Lung microvascular endothelial cell (primary cell): ENCODE data around the gene ADSS1. TPM values are rescaled to one million over a fixed set of nuclear protein-coding genes. Genes with fewer than 3 reads are reported as not detected.
"Not testable (repeated sequence)": the region's sequence is repeated elsewhere in the genome, so short reads cannot be mapped to it uniquely, and the experiment has no call there.

Experiments used
- DNase-seq, 2 donors: peaks; one replicate each; pipeline versions ENCODE4 v3.0.0 to v3.0.0-alpha.2; 2010; ENCODE audit warnings: low read depth in 2 of 2
- total RNA-seq: library from RNA; depleted of rRNA; stranded (reverse); fragments of >200 nt; gene quantifications from 2 replicates; pipeline ENCODE4 v1.2.1, GENCODE V29; 2014

Gene ADSS1
- total RNA-seq, 1 donor from 2014 or later, result 1.8 TPM

- no peak for DNase-seq
Observed at GRCh38 chr14:104717137-104717536, 6.9 kb upstream of the ADSS1 start.

GRCh38 chr14:104717646-104718045, 6.4 kb upstream of the ADSS1 start:
- no peak for DNase-seq

- DNase-seq, result no peak
Observed at GRCh38 chr14:104718147-104718546, 5.9 kb upstream of the ADSS1 start.

GRCh38 chr14:104718871-104719270, 5.2 kb upstream of the ADSS1 start:
- no peak for DNase-seq

DNA sequence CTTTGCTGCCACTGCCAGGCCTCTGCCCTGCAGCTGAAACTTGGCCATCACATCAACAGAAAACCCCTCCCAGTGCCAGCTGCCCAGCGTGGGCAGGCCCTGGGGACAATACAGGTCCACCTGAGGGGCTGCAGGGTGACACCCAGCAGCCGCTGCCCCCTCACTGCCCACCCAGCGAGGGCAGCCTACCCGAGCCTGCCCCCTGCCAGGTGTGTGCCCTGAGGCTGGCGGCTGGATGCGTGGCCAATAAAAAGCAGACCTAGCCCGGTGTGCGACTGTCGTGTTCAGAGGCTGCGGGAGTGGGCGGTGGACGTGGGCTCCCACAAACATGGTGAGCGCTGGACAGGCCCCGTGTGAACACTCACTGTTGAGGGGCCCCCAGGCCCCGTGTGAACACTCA, 4.7 kb upstream of the ADSS1 start:
- DNase-seq, result no peak

GRCh38 chr14:104721505-104722431, 2.3 kb upstream of the ADSS1 start:
- DNase-seq, result no peak

DNA sequence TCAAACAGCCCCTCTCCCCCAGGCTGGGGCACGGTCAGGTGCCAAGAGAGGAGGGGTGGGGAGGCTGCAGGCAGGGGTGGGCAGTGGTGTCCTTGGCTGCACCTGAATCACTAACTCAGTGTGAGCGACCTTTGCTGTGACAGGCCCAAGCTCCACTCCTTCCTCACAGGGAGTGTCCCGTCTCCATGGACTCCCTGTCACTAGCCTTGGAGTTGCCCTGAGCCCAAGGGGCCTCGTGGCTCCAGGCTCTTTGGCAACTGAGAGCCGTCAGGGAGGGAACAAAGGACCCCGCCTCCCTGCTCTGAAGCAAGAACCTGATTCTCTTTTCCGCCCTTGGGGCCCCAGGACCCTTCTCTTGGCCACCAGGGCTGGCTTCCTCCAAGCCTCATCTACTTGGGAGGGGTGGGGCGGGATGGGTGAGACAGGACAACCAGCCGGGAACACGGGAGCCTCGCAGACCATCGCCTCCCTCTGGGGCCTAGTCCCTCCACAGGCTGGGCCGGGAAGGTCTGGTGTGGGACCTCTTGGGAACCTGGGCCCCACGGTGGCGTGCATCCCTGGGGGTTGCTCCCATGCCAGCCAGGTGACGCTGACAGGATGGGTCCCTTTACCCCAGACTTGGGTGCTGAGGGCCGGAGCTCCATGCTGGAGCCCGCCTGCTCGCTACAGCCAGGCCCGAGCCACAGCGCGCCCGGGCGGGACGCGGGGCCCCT, 935 bp upstream of the ADSS1 start:
- DNase-seq, result no peak

DNA sequence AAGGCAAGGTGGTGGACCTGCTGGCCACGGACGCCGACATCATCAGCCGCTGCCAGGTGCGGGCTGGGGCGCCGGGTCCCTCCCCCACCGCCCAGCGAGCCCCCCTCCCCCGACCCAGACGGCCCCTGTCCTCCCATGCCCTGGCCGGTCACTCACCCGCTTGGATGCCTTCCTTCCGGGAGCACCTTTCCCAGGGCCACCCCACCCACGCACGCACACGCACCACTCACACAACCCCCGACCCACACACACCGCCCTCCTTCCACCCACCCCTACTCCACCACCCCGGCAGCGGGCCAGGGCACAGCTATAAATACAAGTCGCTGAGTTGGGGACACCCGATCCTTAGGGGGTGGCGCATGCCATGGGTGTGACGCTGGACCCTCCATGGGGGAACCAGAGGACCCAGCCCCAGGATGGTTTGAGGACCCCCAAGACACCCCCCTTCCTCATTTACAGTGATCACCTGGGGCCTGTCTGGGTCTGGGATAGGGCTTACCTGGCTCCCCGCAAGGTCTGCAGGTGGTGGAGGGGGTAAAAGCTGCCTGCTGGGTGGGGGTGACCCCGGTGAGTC, 465 bp downstream of the ADSS1 start:
- peak in 1 of 2 donors; percentile 47 for DNase-seq

GRCh38 chr14:104724981-104725771, 1.1 kb downstream of the ADSS1 start:
- peak in 1 of 2 donors; percentile 20 for DNase-seq

DNA sequence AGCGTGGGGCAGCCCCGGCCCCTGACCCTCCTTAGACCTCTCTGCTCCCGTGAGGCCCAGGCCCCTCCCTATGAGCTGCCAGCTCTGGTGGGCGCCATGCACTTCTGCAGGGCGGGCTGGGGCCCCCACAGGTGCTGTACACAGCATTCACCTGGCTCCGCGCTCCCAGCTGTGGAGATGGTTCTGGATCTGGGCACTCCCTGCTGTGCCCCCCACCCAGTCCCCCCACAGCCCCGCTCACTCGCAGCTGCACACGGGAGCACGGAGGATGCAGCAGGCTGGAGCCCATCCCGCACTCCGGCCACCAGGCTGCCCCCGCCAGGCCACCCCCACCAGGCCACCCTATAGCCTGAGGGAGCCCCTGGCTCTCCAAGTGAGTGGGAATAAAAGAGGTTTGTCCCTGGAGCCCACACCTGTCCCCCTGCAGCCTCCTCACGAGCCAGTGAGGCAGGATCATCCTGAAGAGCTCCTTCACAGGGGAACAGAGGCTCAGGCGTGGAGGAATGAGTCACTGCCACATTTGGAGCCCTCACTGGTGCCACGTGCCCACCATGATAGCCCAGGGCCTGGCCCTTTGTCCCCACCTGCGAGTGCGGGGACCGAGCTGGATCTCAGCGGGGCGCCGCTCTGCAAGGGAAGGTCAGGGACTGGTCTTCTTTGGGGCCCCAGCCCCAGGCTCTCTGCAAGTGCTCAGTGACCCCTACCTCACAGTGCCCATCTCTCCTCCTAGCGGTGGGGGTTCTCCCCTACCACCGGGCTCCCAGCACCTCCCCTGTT, 1.9 kb downstream of the ADSS1 start:
- no peak for DNase-seq

DNA sequence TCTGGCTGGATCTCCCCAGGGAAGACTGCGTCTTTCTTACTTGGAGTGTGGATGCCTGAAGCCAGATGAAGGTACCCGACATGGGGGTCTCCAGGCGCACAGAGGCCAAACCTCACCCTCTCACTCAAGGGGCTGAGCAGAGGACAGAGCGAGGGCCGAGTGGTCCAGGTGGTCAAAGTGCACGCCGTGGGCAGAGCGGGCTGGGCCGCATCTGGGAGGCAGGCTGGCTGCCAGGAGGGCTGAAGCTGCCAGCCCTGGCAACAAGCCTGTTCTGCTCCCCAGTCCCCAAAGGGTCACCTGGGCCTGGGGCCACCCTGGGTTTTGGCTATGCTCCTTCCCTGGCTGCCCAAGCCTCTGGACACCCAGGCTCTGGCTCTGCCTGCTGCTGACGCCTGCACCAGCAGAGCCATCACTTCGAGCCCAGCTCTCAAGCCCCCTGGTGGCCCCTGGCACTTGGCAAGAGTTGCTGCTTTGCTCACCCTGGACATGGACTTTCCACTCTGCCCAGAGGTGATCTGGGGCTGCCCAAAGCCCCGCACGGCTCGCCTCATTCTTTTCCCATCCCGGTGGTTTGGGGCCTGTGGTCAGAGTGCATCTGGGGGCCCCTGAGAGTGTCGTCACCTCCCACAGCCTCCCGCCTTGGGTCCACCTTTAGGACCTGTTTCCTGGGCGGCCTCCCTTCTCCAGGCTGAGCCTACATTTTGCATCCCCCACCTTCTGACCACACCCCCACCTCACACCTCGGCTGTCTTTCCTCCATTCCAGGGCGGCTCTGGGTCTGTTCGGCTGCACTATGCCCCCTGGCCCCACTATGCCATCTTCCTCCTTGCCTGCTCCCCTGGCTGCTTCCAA, 2.8 kb downstream of the ADSS1 start:
- DNase-seq, result peak in 1 of 2 donors; percentile 18

- DNase-seq, result no peak
Observed at GRCh38 chr14:104728631-104729030, 4.6 kb downstream of the ADSS1 start.

DNA sequence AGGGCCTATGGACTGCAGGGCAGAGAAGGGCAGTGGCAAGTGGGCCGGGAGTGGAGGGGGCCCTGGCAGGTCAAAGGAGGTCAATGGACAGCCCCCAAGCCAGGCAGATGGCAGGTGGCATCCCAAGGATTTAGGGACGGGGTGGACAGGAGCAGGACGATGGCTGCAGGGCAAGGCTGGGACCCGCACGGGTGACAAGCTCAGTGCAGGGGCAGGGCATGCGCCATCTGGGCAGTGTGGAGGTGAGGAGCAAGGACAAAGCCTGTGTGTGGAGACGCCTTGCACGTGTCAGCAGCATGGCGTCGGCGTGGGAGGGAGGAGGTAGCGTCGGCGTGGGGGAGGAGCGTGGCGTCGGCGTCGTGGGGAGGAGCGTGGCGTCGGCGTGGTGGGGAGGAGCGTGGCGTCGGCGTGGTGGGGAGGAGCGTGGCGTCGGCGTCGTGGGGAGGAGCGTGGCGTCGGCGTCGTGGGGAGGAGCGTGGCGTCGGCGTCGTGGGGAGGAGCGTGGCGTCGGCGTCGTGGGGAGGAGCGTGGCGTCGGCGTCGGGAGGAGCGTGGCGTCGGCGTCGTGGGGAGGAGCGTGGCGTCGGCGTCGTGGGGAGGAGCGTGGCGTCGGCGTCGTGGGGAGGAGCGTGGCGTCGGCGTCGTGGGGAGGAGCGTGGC, 5.3 kb downstream of the ADSS1 start:
- DNase-seq, result not testable (repeated sequence)

GRCh38 chr14:104729835-104730181, 5.8 kb downstream of the ADSS1 start:
- DNase-seq, result no peak

- no peak for DNase-seq
Observed at GRCh38 chr14:104730487-104730886, 6.5 kb downstream of the ADSS1 start.

DNA sequence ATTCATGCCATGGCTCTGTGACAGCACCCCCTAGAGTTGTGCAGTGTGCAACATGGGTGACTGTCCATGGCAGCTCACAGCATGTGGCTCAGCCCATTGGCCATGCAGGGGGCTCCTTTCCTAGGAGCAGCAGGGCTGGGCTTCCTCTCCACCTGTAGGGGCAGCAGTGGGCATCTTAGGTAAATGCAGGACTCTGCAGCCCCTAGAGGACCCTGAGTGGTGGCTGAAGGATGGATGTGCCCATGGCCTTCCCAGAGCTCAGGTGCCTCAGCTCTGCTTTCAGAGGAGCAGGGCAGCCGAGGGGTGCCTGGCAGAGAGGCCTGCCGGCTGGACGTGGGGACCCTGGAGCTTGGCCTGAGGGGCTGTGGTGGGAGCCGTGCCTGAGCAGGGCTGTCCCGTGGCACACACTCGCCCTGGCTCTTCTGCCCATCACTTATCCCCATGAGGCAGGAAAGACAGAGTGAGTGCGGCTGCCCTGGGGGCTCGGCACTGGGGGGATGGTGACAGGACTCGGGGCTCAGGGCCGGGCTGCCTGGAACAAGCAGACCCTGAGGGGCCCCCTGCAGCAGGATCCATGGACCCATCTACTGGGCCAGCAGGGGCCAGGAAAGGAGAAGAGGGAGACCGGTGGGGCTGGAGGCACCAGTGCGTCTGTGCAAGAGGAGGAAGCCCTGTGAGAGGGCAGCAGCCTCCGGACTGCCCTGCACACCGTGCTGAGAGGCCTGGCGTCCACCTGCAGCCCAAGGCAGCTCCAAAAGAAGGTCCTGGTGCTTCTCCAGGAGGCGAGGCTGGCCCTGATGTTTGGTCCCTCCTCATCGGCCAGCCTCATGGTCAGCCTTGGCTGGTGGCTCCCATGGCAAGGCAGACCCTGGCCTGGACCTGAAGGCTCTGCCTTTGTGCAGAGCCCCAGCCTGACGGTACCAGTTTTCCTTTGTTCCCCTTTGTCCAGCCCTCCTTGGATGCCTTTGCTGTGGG, 7.6 kb downstream of the ADSS1 start:
- no peak for DNase-seq

GRCh38 chr14:104732355-104732804, 8.4 kb downstream of the ADSS1 start:
- DNase-seq, result peak; percentile 39 to 46
